Panc1 (cell line): ENCODE results near the gene IPO5. TPM values are rescaled to one million over a fixed set of nuclear protein-coding genes. Genes with fewer than 3 reads are reported as not detected.

Experiments
- ATAC-seq: fragments of 200-7000 bp; cut with Tn5 transposase; 2 replicates; pipeline ENCODE4 v1.9.1; 2020; ENCODE audit warnings: mild to moderate bottlenecking, moderate library complexity
- BruUV-seq: library from RNA; stranded (reverse); fragments of 400-500 nt; replicated peaks from 2 replicates; lab custom pipeline; 2021; lab: Mats Ljungman, UMichigan
- CTCF ChIA-PET: fragments of 300-600 bp; sonication (Branson Sonifier 250); formaldehyde crosslinking; loops from one replicate; lab custom pipeline; 2022; ENCODE audit warnings: antibody characterized with exemption; lab: Charles Lee
- POLR2A ChIA-PET: fragments of 300-600 bp; sonication (Branson Sonifier 250); formaldehyde crosslinking; loops from one replicate; lab custom pipeline; 2022; ENCODE audit warnings: antibody characterized with exemption; lab: Charles Lee
- DNase-seq: peaks from one replicate; pipeline ENCODE4 v3.0.0-alpha.2; 2010; ENCODE audit warnings: low read depth, low spot score
- H3K27ac ChIP-seq: 2 replicates; pipeline ENCODE4 v1.5.1; 2011; ENCODE audit warnings: mild to moderate bottlenecking, low read length, inconsistent platforms
- H3K27me3 ChIP-seq: fragments of 200-500 bp; sonication (Bioruptor generic); 2 replicates; pipeline ENCODE4 v1.6.0; 2014; ENCODE audit warnings: low read length, inconsistent platforms; ENCODE audit not compliant: control insufficient read depth, insufficient read depth
- H3K36me3 ChIP-seq: fragments of 200-500 bp; sonication (Bioruptor generic); 2 replicates; pipeline ENCODE4 v1.5.1; 2014; ENCODE audit warnings: inconsistent platforms, mild to moderate bottlenecking, low read length, moderate library complexity; ENCODE audit not compliant: control insufficient read depth, insufficient read depth
- H3K4me1 ChIP-seq: 2 replicates; pipeline ENCODE4 v1.5.1; 2011; ENCODE audit warnings: inconsistent platforms, mild to moderate bottlenecking, low read length, moderate library complexity; ENCODE audit not compliant: control insufficient read depth, insufficient read depth
- H3K4me3 ChIP-seq, 2 experiments: 2 replicates each; pipeline ENCODE4 v1.5.1; 2011 to 2012; ENCODE audit warnings: low read depth in 2 of 2, low read length in 2 of 2, mild to moderate bottlenecking in 2 of 2, inconsistent platforms in 1 of 2, moderate library complexity in 1 of 2
- H3K9me3 ChIP-seq: fragments of 200-500 bp; sonication (Bioruptor generic); 2 replicates; pipeline ENCODE4 v1.5.1; 2014; ENCODE audit warnings: low read depth, mild to moderate bottlenecking, inconsistent platforms, low read length, moderate library complexity; ENCODE audit not compliant: control insufficient read depth, insufficient read depth
- CTCF ChIP-seq: fragments of 450-650 bp; IDR thresholded peaks from 2 replicates; pipeline ENCODE4 v1.5.1; 2017; ENCODE audit warnings: mild to moderate bottlenecking
- POLR2AphosphoS5 ChIP-seq: IDR thresholded peaks from 2 replicates; pipeline ENCODE4 v1.6.1; 2012; ENCODE audit warnings: mild to moderate bottlenecking, low read depth, low read length, moderate library complexity
- REST ChIP-seq, 2 experiments: IDR thresholded peaks; 2 replicates each; pipeline ENCODE4 v1.6.1; 2011 to 2012; ENCODE audit warnings: low read depth in 2 of 2, control low read depth in 1 of 2, low read length in 1 of 2, mild to moderate bottlenecking in 1 of 2, moderate library complexity in 1 of 2; ENCODE audit not compliant: insufficient read depth in 1 of 2
- SIN3A ChIP-seq: IDR thresholded peaks from 2 replicates; pipeline ENCODE4 v1.6.1; 2012; ENCODE audit warnings: low read depth, mild to moderate bottlenecking, low read length, moderate library complexity, borderline replicate concordance; ENCODE audit not compliant: insufficient read depth
- TCF7L2 ChIP-seq: IDR thresholded peaks from 2 replicates; pipeline ENCODE4 v1.6.1; 2011; ENCODE audit warnings: mild to moderate bottlenecking, low read depth, low read length, inconsistent platforms
- in situ Hi-C: cut with HindIII; loops from 2 replicates; pipeline ENCODE4 v1.10.0; 2016; ENCODE audit warnings: low sequenced_read_pairs, low pct_unique_long_range_greater_than_20kb
- intact Hi-C: fragments of 100-400 bp; cut with micrococcal nuclease; formaldehyde crosslinking; loops from one replicate; pipeline ENCODE4 v1.10.0; 2022; ENCODE audit not compliant: unreplicated experiment
- total RNA-seq: library from RNA; stranded (reverse); gene quantifications from one replicate; pipeline ENCODE4 v1.2.1, GENCODE V29; 2021; ENCODE audit not compliant: unreplicated experiment

Gene IPO5
- total RNA-seq, 1 experiment from 2014 or later = 122 TPM

GRCh38 chr13:97913206-97913605, 40.3 kb upstream of the IPO5 start:
- CTCF ChIA-PET = no interaction called here

GRCh38 chr13:97914540-97914939, 38.9 kb upstream of the IPO5 start:
- Histone ChIP-seq H3K27ac (no peak overlapping the region), H3K9me3 (no peaks in the 10 kb centered on the region), H3K36me3 (no peaks in the 10 kb centered on the region), H3K4me1 (no peaks in the 10 kb centered on the region), H3K4me3 (no peak overlapping the region), H3K27me3 (no peaks in the 10 kb centered on the region; the same call in 1 of the 2 replicates)
- in situ Hi-C loops (no loop called here), intact Hi-C loops (no loop called here)
- DNase-seq (no peak), ATAC-seq (no peak)
- BruUV-seq = no TSS peak
- CTCF ChIA-PET = no interaction called here
- POLR2A ChIA-PET = no interaction called here
- TF ChIP-seq POLR2AphosphoS5 (no peak), SIN3A (no peak), CTCF (no peak), REST (IDR thresholded peaks at IDR 0.05; ENCODE audit: insufficient read depth in 1 of 2, low read depth in 2 of 2, low read length in 1 of 2) (no peak), TCF7L2 (no peak)

More at GRCh38 chr13:97913206-97913605, 40.3 kb upstream of the IPO5 start:
- H3K4me3 ChIP-seq = no peak overlapping the region
- H3K27ac ChIP-seq = no peak overlapping the region
- ATAC-seq = no peak
- no peaks in the 10 kb centered on the region; the same call in 1 of the 2 replicates for H3K27me3 ChIP-seq
- no peaks in the 10 kb centered on the region for H3K36me3 ChIP-seq
- H3K4me1 ChIP-seq = no peaks in the 10 kb centered on the region
- intact Hi-C loops (no loop called here), in situ Hi-C loops (no loop called here)
- DNase-seq = no peak
- TF ChIP-seq CTCF (no peak), REST (IDR thresholded peaks at IDR 0.05; ENCODE audit: insufficient read depth in 1 of 2, low read depth in 2 of 2, low read length in 1 of 2) (no peak), TCF7L2 (no peak), SIN3A (no peak), POLR2AphosphoS5 (no peak)
- POLR2A ChIA-PET = no interaction called here
- BruUV-seq = no TSS peak
- H3K9me3 ChIP-seq = no peaks in the 10 kb centered on the region
